ENCODE results near the gene FAM110D.
A peak's percentile ranks its signal among the peaks of the same experiment; 100 is the strongest.

The FAM110D gene

DNA sequence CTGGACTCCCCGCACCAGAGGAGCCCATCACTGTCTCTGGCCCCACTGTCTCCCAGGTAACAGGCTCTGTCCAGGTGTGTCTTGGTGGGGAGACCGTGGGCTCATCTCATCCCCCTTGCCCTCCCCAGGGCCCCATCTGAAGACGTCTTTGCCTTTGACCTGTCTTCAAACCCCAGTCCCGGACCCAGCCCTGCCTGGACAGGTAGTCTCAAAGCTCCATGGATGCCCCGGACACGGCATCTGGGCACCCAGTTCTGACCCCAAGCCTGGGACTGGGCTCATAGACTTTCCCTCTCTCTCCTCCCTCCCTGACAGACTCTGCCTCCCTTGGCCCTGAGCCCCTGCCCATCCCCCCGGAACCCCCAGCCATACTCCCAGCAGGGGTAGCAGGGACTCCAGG is 25.2 kb downstream of the FAM110D start:
- Histone ChIP-seq H3K27ac (ENCODE audit: low read length) (no peak overlapping the region), H3K9ac (ENCODE audit: low read length) (no peak overlapping the region), H3K36me3 (ENCODE audit: control insufficient read depth, low read depth, low read length) (no peaks in the 10 kb centered on the region), H3K9me3 (ENCODE audit: control insufficient read depth, low read depth, low read length) (no peaks in the 10 kb centered on the region), H3K27me3 (ENCODE audit: control insufficient read depth, insufficient read depth, low read length) (no peaks in the 10 kb centered on the region), H3K4me1 (ENCODE audit: control insufficient read depth, low read depth, low read length) (no peaks in the 10 kb centered on the region), H3K4me3 (ENCODE audit: low read length) (no peak overlapping the region)

- Histone ChIP-seq H3K4me1 (ENCODE audit: control insufficient read depth, low read depth, low read length) (peaks cover 1% of the 10 kb centered on the region), H3K9ac (ENCODE audit: low read length) (no peak overlapping the region), H3K36me3 (ENCODE audit: control insufficient read depth, low read depth, low read length) (peaks cover 4% of the 10 kb centered on the region), H3K27me3 (ENCODE audit: control insufficient read depth, insufficient read depth, low read length) (no peaks in the 10 kb centered on the region), H3K9me3 (ENCODE audit: control insufficient read depth, low read depth, low read length) (no peaks in the 10 kb centered on the region), H3K27ac (ENCODE audit: low read length) (no peak overlapping the region), H3K4me3 (ENCODE audit: low read length) (no peak overlapping the region)
Measured at GRCh38 chr1:26184883-26185282, 26.0 kb downstream of the FAM110D start.

- H3K9ac ChIP-seq (ENCODE audit: low read length): no peak overlapping the region
- H3K4me3 ChIP-seq (ENCODE audit: low read length): no peak overlapping the region
- peaks cover 12% of the 10 kb centered on the region for H3K4me1 ChIP-seq (ENCODE audit: control insufficient read depth, low read depth, low read length)
- no peak overlapping the region for H3K27ac ChIP-seq (ENCODE audit: low read length)
- peaks cover 4% of the 10 kb centered on the region for H3K36me3 ChIP-seq (ENCODE audit: control insufficient read depth, low read depth, low read length)
- H3K27me3 ChIP-seq (ENCODE audit: control insufficient read depth, insufficient read depth, low read length): no peaks in the 10 kb centered on the region
- no peaks in the 10 kb centered on the region for H3K9me3 ChIP-seq (ENCODE audit: control insufficient read depth, low read depth, low read length)
Measured at GRCh38 chr1:26187882-26188281, 29.0 kb downstream of the FAM110D start.

- no peaks in the 10 kb centered on the region for H3K27me3 ChIP-seq (ENCODE audit: control insufficient read depth, insufficient read depth, low read length)
- H3K36me3 ChIP-seq (ENCODE audit: control insufficient read depth, low read depth, low read length): peaks cover 4% of the 10 kb centered on the region
- no peaks in the 10 kb centered on the region for H3K9me3 ChIP-seq (ENCODE audit: control insufficient read depth, low read depth, low read length)
- no peak overlapping the region for H3K9ac ChIP-seq (ENCODE audit: low read length)
- no peak overlapping the region for H3K27ac ChIP-seq (ENCODE audit: low read length)
- no peak overlapping the region for H3K4me3 ChIP-seq (ENCODE audit: low read length)
- H3K4me1 ChIP-seq (ENCODE audit: control insufficient read depth, low read depth, low read length): peaks cover 12% of the 10 kb centered on the region
Measured at GRCh38 chr1:26188477-26188876, 29.6 kb downstream of the FAM110D start.

DNA sequence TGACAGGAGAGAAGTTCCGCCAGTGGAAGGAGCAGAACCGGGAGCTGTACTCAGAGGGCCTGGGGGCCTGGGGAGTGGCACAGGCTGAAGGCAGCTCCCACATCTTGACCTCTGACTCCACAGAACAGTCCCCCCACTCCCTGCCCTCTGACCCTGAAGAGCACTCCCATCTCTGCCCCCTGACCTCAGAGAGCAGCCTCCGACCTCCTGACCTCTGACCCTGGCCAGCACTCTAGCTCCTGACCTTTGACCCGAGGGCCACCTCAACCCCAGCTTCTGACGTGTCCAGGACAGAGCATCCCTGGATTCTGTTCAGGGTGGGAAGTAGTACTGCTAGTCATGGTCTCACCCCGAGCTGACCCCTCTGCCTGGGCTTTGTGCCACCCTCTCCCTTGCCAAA is 30.5 kb downstream of the FAM110D start:
- Histone ChIP-seq H3K9me3 (ENCODE audit: control insufficient read depth, low read depth, low read length) (no peaks in the 10 kb centered on the region), H3K4me1 (ENCODE audit: control insufficient read depth, low read depth, low read length) (peaks cover 12% of the 10 kb centered on the region), H3K4me3 (ENCODE audit: low read length) (no peak overlapping the region), H3K27me3 (ENCODE audit: control insufficient read depth, insufficient read depth, low read length) (no peaks in the 10 kb centered on the region), H3K27ac (ENCODE audit: low read length) (no peak overlapping the region), H3K36me3 (ENCODE audit: control insufficient read depth, low read depth, low read length) (peaks cover 4% of the 10 kb centered on the region), H3K9ac (ENCODE audit: low read length) (no peak overlapping the region)

DNA sequence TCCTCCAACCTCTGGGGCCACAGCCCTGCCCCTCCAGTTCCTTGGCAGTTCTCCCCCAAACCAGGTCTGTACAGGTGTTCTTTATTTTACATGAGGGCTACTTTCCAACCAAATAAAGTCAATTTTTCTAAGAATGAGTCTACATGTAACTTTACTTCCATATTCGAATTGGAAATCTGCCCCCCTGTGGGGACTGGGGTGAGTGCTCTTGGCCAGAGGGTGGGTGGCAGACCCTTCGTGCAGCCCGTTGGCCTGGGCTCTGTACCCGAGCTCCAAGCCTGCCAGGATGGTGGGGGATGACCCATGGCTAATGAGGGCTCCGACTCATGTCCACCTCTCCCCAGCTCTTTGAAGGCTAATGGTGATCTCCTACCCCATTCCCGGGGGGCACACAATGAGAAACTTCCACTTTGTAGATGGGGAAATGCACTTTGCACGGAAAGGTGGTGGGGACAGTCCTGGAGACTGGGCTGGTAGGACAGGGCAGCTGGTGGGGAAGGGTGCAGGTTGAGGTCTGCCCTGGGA is 30.9 kb downstream of the FAM110D start:
- Histone ChIP-seq H3K9ac (ENCODE audit: low read length) (no peak overlapping the region), H3K27ac (ENCODE audit: low read length) (no peak overlapping the region), H3K4me3 (ENCODE audit: low read length) (no peak overlapping the region), H3K9me3 (ENCODE audit: control insufficient read depth, low read depth, low read length) (no peaks in the 10 kb centered on the region), H3K36me3 (ENCODE audit: control insufficient read depth, low read depth, low read length) (peaks cover 4% of the 10 kb centered on the region), H3K27me3 (ENCODE audit: control insufficient read depth, insufficient read depth, low read length) (no peaks in the 10 kb centered on the region), H3K4me1 (ENCODE audit: control insufficient read depth, low read depth, low read length) (peaks cover 12% of the 10 kb centered on the region)

GRCh38 chr1:26190373-26190987 is 31.6 kb downstream of the FAM110D start, which contains the start of gene CATSPER4:
TSS of gene CATSPER4 (plus strand) at chr1:26190602. CDS start at chr1:26190628, 26 bp downstream.
- Histone ChIP-seq H3K4me3 (ENCODE audit: low read length) (no peak within 1 kb of the TSS), H3K9me3 (ENCODE audit: control insufficient read depth, low read depth, low read length) (no peaks in the 10 kb centered on the region), H3K4me1 (ENCODE audit: control insufficient read depth, low read depth, low read length) (peaks cover 12% of the 10 kb centered on the region), H3K36me3 (ENCODE audit: control insufficient read depth, low read depth, low read length) (peaks cover 4% of the 10 kb centered on the region), H3K27ac (ENCODE audit: low read length) (no peak within 1 kb of the TSS), H3K27me3 (ENCODE audit: control insufficient read depth, insufficient read depth, low read length) (no peaks in the 10 kb centered on the region), H3K9ac (ENCODE audit: low read length) (no peak within 1 kb of the TSS)

DNA sequence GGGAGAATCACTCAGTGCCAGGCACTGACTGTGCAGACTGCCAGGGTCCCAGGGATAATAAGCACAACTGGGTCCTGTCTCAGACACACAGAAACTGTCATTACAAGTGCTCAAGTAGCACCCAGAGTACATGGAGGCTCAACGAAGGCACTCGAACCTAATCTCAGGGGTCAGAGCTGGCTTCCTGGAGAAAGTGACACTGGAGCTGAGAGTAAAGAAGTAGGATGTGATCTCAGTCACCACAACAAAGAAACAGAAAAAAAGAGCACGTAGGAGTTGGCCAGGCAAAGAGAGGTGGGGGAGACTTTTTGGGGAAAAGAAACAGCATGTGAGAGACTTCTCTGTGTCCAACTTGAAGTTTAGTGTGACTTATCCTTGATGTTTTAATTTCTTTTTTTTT is 32.9 kb downstream of the FAM110D start:
- Histone ChIP-seq H3K27ac (ENCODE audit: low read length) (no peak overlapping the region), H3K9ac (ENCODE audit: low read length) (no peak overlapping the region), H3K4me1 (ENCODE audit: control insufficient read depth, low read depth, low read length) (peaks cover 12% of the 10 kb centered on the region), H3K36me3 (ENCODE audit: control insufficient read depth, low read depth, low read length) (peaks cover 4% of the 10 kb centered on the region), H3K9me3 (ENCODE audit: control insufficient read depth, low read depth, low read length) (no peaks in the 10 kb centered on the region), H3K27me3 (ENCODE audit: control insufficient read depth, insufficient read depth, low read length) (no peaks in the 10 kb centered on the region), H3K4me3 (ENCODE audit: low read length) (no peak overlapping the region)

- H3K4me3 ChIP-seq (ENCODE audit: low read length): no peak overlapping the region
- peaks cover 3% of the 10 kb centered on the region for H3K4me1 ChIP-seq (ENCODE audit: control insufficient read depth, low read depth, low read length)
- H3K27ac ChIP-seq (ENCODE audit: low read length): no peak overlapping the region
- no peaks in the 10 kb centered on the region for H3K36me3 ChIP-seq (ENCODE audit: control insufficient read depth, low read depth, low read length)
- no peaks in the 10 kb centered on the region for H3K9me3 ChIP-seq (ENCODE audit: control insufficient read depth, low read depth, low read length)
- no peak overlapping the region for H3K9ac ChIP-seq (ENCODE audit: low read length)
- H3K27me3 ChIP-seq (ENCODE audit: control insufficient read depth, insufficient read depth, low read length): no peaks in the 10 kb centered on the region
Measured at GRCh38 chr1:26195805-26196204, 36.9 kb downstream of the FAM110D start.

DNA sequence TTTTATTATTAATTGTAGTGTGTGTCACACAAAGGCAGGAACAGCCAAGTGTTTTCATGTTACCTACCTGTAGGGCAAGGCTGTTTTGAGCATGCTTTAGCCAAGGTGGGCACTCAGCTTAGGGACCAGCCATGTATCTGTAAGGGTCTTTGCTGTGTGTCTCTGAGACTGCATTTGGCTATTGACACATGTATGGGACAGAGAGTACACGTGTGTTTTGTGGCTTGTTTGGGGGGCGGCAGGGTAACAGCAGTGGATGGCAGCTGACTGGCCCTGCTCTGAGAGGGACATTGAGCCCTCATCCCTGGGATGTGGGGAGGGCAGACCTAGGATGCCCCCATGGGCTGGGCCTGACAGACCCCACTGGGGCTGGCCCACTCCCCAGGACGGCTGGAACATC is 38.4 kb downstream of the FAM110D start:
- no peak overlapping the region for H3K9ac ChIP-seq (ENCODE audit: low read length)
- no peaks in the 10 kb centered on the region for H3K27me3 ChIP-seq (ENCODE audit: control insufficient read depth, insufficient read depth, low read length)
- H3K4me3 ChIP-seq (ENCODE audit: low read length): no peak overlapping the region
- H3K4me1 ChIP-seq (ENCODE audit: control insufficient read depth, low read depth, low read length): no peaks in the 10 kb centered on the region
- no peaks in the 10 kb centered on the region for H3K36me3 ChIP-seq (ENCODE audit: control insufficient read depth, low read depth, low read length)
- H3K9me3 ChIP-seq (ENCODE audit: control insufficient read depth, low read depth, low read length): no peaks in the 10 kb centered on the region
- H3K27ac ChIP-seq (ENCODE audit: low read length): no peak overlapping the region

DNA sequence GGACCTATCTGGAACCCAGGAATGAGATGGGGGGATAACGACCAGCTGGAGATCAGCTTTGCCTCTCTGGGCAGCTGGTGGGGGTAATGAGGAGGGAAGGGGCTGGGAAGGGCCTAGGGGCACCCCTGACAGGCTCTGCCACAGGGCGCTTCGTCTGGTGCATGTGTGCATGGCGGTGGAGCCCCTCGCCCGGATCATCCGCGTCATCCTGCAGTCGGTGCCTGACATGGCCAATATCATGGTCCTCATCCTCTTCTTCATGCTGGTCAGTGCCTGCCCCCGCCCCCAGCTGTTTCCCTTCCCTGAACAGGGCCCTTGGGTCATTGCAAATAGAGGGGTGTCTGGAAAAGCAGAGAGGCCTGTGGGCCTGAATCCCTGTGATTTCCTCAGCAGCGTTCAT is 38.9 kb downstream of the FAM110D start:
- H3K4me1 ChIP-seq (ENCODE audit: control insufficient read depth, low read depth, low read length): no peaks in the 10 kb centered on the region

DNA sequence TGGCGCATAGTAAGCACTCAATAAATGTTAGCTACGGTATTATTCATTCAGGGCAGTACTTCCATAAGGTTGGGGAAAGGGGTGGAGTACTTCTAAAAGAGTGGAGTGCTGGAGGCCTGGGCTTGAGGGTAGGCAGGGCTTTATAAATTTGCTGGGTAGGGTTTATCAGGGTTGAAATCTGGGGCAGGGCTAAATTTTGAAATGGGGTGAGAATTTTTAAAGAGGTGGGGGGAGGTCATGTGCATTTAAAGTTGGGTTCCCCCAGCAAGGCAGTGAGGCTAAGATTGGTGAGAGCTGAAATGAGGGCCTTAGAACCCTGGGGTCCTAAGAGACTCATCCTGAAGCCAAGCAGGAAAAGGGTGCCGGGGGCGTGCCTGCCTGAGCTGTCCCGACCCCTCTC is 41.5 kb downstream of the FAM110D start:
- no peak overlapping the region for H3K27ac ChIP-seq (ENCODE audit: low read length)
- H3K9ac ChIP-seq (ENCODE audit: low read length): no peak overlapping the region
- H3K36me3 ChIP-seq (ENCODE audit: control insufficient read depth, low read depth, low read length): no peaks in the 10 kb centered on the region
- no peaks in the 10 kb centered on the region for H3K4me1 ChIP-seq (ENCODE audit: control insufficient read depth, low read depth, low read length)
- H3K9me3 ChIP-seq (ENCODE audit: control insufficient read depth, low read depth, low read length): no peaks in the 10 kb centered on the region
- H3K4me3 ChIP-seq (ENCODE audit: low read length): peak overlapping the region; percentile 54
- peaks cover 6% of the 10 kb centered on the region for H3K27me3 ChIP-seq (ENCODE audit: control insufficient read depth, insufficient read depth, low read length)

More for the DNA sequence above, 38.9 kb downstream of the FAM110D start:
- no peaks in the 10 kb centered on the region for H3K9me3 ChIP-seq (ENCODE audit: control insufficient read depth, low read depth, low read length)
- H3K36me3 ChIP-seq (ENCODE audit: control insufficient read depth, low read depth, low read length): no peaks in the 10 kb centered on the region
- no peak overlapping the region for H3K27ac ChIP-seq (ENCODE audit: low read length)
- H3K27me3 ChIP-seq (ENCODE audit: control insufficient read depth, insufficient read depth, low read length): peaks cover 3% of the 10 kb centered on the region
- no peak overlapping the region for H3K9ac ChIP-seq (ENCODE audit: low read length)
- no peak overlapping the region for H3K4me3 ChIP-seq (ENCODE audit: low read length)
